ENCODE measurements around the gene ZGRF1. TPM values are rescaled to one million over a fixed set of nuclear protein-coding genes. Genes with fewer than 3 reads are reported as not detected.

The ZGRF1 gene
- total RNA-seq, 1 donor from 2014 or later, result 128 TPM

- H3K27me3 ChIP-seq, result no peaks in the 10 kb centered on the region
- Mint-ChIP-seq H3K36me3 (peaks cover 9% of the 10 kb centered on the region), H3K27me3 (ENCODE audit: insufficient read depth, low read depth) (peaks cover 2% of the 10 kb centered on the region), H3K4me1 (no peaks in the 10 kb centered on the region), H3K9me3 (no peaks in the 10 kb centered on the region), H3K27ac (no peak overlapping the region), H3K4me3 (no peak overlapping the region)
- DNase-seq (ENCODE audit: low spot score), result no peak
- no peaks in the 10 kb centered on the region for H3K79me2 ChIP-seq (ENCODE audit: low read depth)
- TF ChIP-seq, protein P1, sequence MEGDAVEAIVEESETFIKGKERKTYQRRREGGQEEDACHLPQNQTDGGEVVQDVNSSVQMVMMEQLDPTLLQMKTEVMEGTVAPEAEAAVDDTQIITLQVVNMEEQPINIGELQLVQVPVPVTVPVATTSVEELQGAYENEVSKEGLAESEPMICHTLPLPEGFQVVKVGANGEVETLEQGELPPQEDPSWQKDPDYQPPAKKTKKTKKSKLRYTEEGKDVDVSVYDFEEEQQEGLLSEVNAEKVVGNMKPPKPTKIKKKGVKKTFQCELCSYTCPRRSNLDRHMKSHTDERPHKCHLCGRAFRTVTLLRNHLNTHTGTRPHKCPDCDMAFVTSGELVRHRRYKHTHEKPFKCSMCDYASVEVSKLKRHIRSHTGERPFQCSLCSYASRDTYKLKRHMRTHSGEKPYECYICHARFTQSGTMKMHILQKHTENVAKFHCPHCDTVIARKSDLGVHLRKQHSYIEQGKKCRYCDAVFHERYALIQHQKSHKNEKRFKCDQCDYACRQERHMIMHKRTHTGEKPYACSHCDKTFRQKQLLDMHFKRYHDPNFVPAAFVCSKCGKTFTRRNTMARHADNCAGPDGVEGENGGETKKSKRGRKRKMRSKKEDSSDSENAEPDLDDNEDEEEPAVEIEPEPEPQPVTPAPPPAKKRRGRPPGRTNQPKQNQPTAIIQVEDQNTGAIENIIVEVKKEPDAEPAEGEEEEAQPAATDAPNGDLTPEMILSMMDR (IDR thresholded peaks at IDR 0.05), result no peak
- TF ChIP-seq EZH2 (IDR thresholded peaks at IDR 0.05), result no peak
- no peaks in the 10 kb centered on the region for H3K9me3 ChIP-seq (ENCODE audit: low read depth)
- H3K4me2 ChIP-seq, result no peak overlapping the region
- H3K27ac ChIP-seq, result no peak overlapping the region
- no peaks in the 10 kb centered on the region for H3K4me1 ChIP-seq
- no peak overlapping the region for H3K9ac ChIP-seq
- H3K4me3 ChIP-seq, result no peak overlapping the region
- no peaks in the 10 kb centered on the region for H4K20me1 ChIP-seq (ENCODE audit: low read depth)
- H3F3A ChIP-seq (ENCODE audit: low read depth), result peaks cover 5% of the 10 kb centered on the region
- no peak overlapping the region for H2AFZ ChIP-seq (replicated peaks)
- peaks cover 3% of the 10 kb centered on the region for H3K36me3 ChIP-seq
Measured at GRCh38 chr4:112591593-112591992, 45.1 kb downstream of the ZGRF1 start.

GRCh38 chr4:112589206-112589605, 47.5 kb downstream of the ZGRF1 start:
- no peak for DNase-seq (ENCODE audit: low spot score)
- Histone ChIP-seq H3K27ac (no peak overlapping the region), H3K9ac (no peak overlapping the region), H3K9me3 (ENCODE audit: low read depth) (no peaks in the 10 kb centered on the region), H3K79me2 (ENCODE audit: low read depth) (no peaks in the 10 kb centered on the region), H3F3A (ENCODE audit: low read depth) (peaks cover 5% of the 10 kb centered on the region), H3K4me2 (no peak overlapping the region), H3K4me1 (no peaks in the 10 kb centered on the region), H4K20me1 (ENCODE audit: low read depth) (no peaks in the 10 kb centered on the region), H3K27me3 (no peaks in the 10 kb centered on the region), H3K36me3 (peaks cover 15% of the 10 kb centered on the region), H3K4me3 (no peak overlapping the region), H2AFZ (replicated peaks) (no peak overlapping the region)
- Mint-ChIP-seq H3K4me3 (no peak overlapping the region), H3K27ac (no peak overlapping the region), H3K4me1 (no peaks in the 10 kb centered on the region), H3K9me3 (no peaks in the 10 kb centered on the region), H3K36me3 (peaks cover 7% of the 10 kb centered on the region), H3K27me3 (ENCODE audit: insufficient read depth, low read depth) (peaks cover 2% of the 10 kb centered on the region)
- no peak for TF ChIP-seq EZH2phosphoT487 (IDR thresholded peaks at IDR 0.05)
- TF ChIP-seq, protein P1 (IDR thresholded peaks at IDR 0.05), result no peak
- TF ChIP-seq EZH2 (IDR thresholded peaks at IDR 0.05), result no peak

- Histone ChIP-seq H3K4me1 (no peaks in the 10 kb centered on the region), H3K27me3 (no peaks in the 10 kb centered on the region), H3K79me2 (ENCODE audit: low read depth) (no peaks in the 10 kb centered on the region), H3K36me3 (peaks cover 42% of the 10 kb centered on the region), H3K4me3 (no peak overlapping the region), H3K9ac (no peak overlapping the region), H3K4me2 (no peak overlapping the region), H3K27ac (no peak overlapping the region), H4K20me1 (ENCODE audit: low read depth) (no peaks in the 10 kb centered on the region), H3K9me3 (ENCODE audit: low read depth) (no peaks in the 10 kb centered on the region), H3F3A (ENCODE audit: low read depth) (peaks cover 5% of the 10 kb centered on the region), H2AFZ (replicated peaks) (no peak overlapping the region)
- H3K36me3 Mint-ChIP-seq, result peaks cover 18% of the 10 kb centered on the region
- DNase-seq (ENCODE audit: low spot score), result no peak
- TF ChIP-seq, protein P1 (IDR thresholded peaks at IDR 0.05), result no peak
- TF ChIP-seq EZH2phosphoT487 (IDR thresholded peaks at IDR 0.05), result no peak
- TF ChIP-seq EZH2 (IDR thresholded peaks at IDR 0.05), result no peak
- no peak overlapping the region for H3K4me3 Mint-ChIP-seq
- H3K27ac Mint-ChIP-seq, result no peak overlapping the region
- H3K4me1 Mint-ChIP-seq, result no peaks in the 10 kb centered on the region
- no peaks in the 10 kb centered on the region for H3K9me3 Mint-ChIP-seq
- H3K27me3 Mint-ChIP-seq (ENCODE audit: insufficient read depth, low read depth), result no peaks in the 10 kb centered on the region
Measured at GRCh38 chr4:112585977-112586736, 50.6 kb downstream of the ZGRF1 start.
